Gastroesophageal sphincter (tissue), 3 donors: Measurements from ENCODE around the gene HOXA5.

Source experiments
- CTCF ChIP-seq, 4 experiments: fragments of 200-600 bp in 2 of 4; fragments of 450-650 bp in 2 of 4; sonication (generic) in 1 of 4; IDR thresholded peaks; one replicate each; pipeline ENCODE4 v1.5.1; 2017 to 2019; ENCODE audit warnings: antibody characterized with exemption in 4 of 4, mild to moderate bottlenecking in 2 of 4, moderate library complexity in 2 of 4
- POLR2AphosphoS5 ChIP-seq: sonication (generic); formaldehyde crosslinking; IDR thresholded peaks from one replicate; pipeline ENCODE4 v1.6.1; 2017; ENCODE audit warnings: antibody characterized with exemption

- TF ChIP-seq CTCF (IDR thresholded peaks at IDR 0.05): no peak
- peak; percentile 80 for TF ChIP-seq POLR2AphosphoS5
These were observed 44.7 kb downstream of the HOXA5 start for GRCh38 chr7:27098578-27099451.
